Calu3 (cell line): Measurements from ENCODE around the gene TENT5C. TPM values are rescaled to one million over a fixed set of nuclear protein-coding genes. Genes with fewer than 3 reads are reported as not detected.

Experiments used
- BruUV-seq: library from RNA; stranded (reverse); fragments of 400-500 nt; replicated peaks from 2 replicates; lab custom pipeline; 2021; lab: Mats Ljungman, UMichigan
- CTCF ChIA-PET: fragments of 300-600 bp; sonication (Branson Sonifier 250); formaldehyde crosslinking; loops from one replicate; lab custom pipeline; 2022; ENCODE audit warnings: antibody characterized with exemption; lab: Charles Lee
- DNase-seq: peaks from one replicate; pipeline ENCODE4 v3.0.0; 2022
- H3K27ac Mint-ChIP-seq: one replicate; pipeline ENCODE4 v1.8.0; 2022; ENCODE audit warnings: mixed read lengths; ENCODE audit not compliant: unreplicated experiment
- H3K27me3 Mint-ChIP-seq: one replicate; pipeline ENCODE4 v1.8.0; 2022; ENCODE audit warnings: mixed read lengths; ENCODE audit not compliant: unreplicated experiment
- H3K36me3 Mint-ChIP-seq: one replicate; pipeline ENCODE4 v1.8.0; 2022; ENCODE audit warnings: mild to moderate bottlenecking, moderate library complexity, mixed read lengths; ENCODE audit not compliant: insufficient read depth, unreplicated experiment
- H3K4me1 Mint-ChIP-seq: one replicate; pipeline ENCODE4 v1.8.0; 2022; ENCODE audit warnings: mild to moderate bottlenecking, low read depth, mixed read lengths; ENCODE audit not compliant: unreplicated experiment
- H3K4me3 Mint-ChIP-seq: one replicate; pipeline ENCODE4 v1.8.0; 2022; ENCODE audit warnings: mild to moderate bottlenecking, low read depth, moderate library complexity, mixed read lengths; ENCODE audit not compliant: unreplicated experiment
- H3K9me3 Mint-ChIP-seq: one replicate; pipeline ENCODE4 v1.8.0; 2022; ENCODE audit warnings: low read depth, mixed read lengths; ENCODE audit not compliant: unreplicated experiment
- intact Hi-C: fragments of 100-400 bp; cut with micrococcal nuclease; formaldehyde crosslinking; loops from one replicate; pipeline ENCODE4 v1.10.0; 2022; ENCODE audit not compliant: unreplicated experiment
- total RNA-seq: library from RNA; stranded (reverse); gene quantifications from 2 replicates; pipeline ENCODE4 v1.2.3, GENCODE V29; 2022
- TF ChIP-seq, protein P1 (sequence below): fragments of 200-600 bp; IDR thresholded peaks from one replicate; pipeline ENCODE4 v1.8.0; 2022; ENCODE audit warnings: antibody characterized with exemption; ENCODE audit not compliant: unreplicated experiment

The TENT5C gene
- total RNA-seq, 1 experiment from 2014 or later = 0.28 TPM

DNA sequence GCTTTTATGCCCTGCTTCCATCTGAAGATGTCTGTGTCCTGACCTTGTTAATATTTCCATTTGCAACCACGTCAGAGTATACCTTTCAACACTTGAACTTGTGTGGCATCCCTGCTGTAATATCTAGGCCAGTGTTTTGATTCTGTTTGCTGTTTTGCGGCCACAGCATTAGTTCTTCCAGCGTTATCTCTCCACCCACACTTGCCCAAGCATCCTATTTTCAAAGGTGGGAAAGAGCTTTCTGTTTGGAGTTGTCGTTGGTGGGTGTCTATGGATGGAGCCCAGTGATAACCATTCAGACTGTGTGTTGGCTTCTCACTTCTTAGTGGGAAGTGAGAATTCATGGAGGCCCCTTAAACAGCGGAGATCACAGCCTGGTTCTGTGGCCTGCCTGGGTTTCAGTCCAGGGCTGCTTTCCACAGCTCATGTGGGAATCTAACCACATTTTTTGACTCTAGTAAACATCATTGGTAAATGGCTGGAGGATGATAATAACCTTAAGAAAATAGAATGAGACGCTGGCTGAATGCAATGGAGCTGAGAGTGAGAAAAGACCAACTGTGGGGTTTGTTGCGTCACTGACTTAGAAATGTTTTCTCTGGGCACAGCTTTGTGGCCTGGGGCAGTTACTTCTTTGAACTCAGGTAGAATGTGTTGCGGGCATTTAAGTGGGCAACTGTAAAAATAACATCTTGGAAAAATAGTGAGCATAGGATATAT lies 7.6 kb downstream of the TENT5C start:
- Mint-ChIP-seq H3K4me3 (no peak overlapping the region), H3K9me3 (no peaks in the 10 kb centered on the region), H3K36me3 (no peaks in the 10 kb centered on the region), H3K4me1 (no peaks in the 10 kb centered on the region), H3K27me3 (peaks cover 64% of the 10 kb centered on the region), H3K27ac (no peak overlapping the region)
- BruUV-seq = no TSS peak
- TF ChIP-seq, protein P1, sequence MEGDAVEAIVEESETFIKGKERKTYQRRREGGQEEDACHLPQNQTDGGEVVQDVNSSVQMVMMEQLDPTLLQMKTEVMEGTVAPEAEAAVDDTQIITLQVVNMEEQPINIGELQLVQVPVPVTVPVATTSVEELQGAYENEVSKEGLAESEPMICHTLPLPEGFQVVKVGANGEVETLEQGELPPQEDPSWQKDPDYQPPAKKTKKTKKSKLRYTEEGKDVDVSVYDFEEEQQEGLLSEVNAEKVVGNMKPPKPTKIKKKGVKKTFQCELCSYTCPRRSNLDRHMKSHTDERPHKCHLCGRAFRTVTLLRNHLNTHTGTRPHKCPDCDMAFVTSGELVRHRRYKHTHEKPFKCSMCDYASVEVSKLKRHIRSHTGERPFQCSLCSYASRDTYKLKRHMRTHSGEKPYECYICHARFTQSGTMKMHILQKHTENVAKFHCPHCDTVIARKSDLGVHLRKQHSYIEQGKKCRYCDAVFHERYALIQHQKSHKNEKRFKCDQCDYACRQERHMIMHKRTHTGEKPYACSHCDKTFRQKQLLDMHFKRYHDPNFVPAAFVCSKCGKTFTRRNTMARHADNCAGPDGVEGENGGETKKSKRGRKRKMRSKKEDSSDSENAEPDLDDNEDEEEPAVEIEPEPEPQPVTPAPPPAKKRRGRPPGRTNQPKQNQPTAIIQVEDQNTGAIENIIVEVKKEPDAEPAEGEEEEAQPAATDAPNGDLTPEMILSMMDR = no peak
- intact Hi-C loops = no loop called here
- no peak for DNase-seq
- CTCF ChIA-PET = interaction anchor here (0.6 to 0.7 kb wide), 2 partner anchors 11 to 101 kb away, joined by 3 to 5 read pairs; no protein-coding TSS in a partner anchor

DNA sequence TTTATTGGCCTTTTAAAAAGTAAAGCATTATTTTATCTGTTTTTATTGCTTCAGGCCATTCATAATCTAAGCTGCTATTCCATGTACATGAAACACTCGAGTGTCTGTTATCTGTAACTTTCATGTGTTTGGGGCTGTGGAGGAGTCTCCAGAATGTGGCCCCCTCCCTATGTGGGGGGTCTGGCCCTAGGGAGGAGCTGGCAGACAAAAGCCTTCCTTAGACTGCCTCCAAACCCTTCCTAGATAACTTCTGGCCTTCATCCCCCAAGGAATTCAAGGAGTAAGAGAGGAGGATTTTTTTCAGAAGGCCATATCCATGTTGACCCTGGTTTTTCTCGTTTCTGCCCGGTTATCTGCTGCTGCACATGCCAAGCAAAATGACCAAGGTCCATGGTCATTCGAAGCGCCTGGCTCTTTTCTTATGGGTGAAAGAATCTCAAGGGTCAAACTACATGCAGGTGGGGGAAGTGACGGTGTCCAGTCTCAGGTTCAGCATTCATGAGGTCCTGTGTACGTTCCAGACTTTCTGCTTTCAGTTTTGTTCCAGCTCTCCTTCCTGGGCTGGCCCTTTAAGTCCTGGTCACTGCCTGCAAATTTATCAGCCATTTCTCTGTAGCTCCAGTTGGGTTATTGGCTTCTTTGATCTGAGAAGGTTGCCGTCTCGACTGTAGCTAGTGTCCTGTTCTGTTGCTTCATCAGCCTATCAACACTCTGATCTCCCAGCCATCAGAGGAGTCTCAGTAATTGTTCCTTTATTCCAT lies 8.3 kb downstream of the TENT5C start:
- Mint-ChIP-seq H3K36me3 (no peaks in the 10 kb centered on the region), H3K9me3 (no peaks in the 10 kb centered on the region), H3K4me1 (no peaks in the 10 kb centered on the region), H3K27me3 (peaks cover 60% of the 10 kb centered on the region), H3K27ac (no peak overlapping the region), H3K4me3 (no peak overlapping the region)
- TF ChIP-seq, protein P1 = no peak
- DNase-seq = no peak
- intact Hi-C loops = no loop called here
- CTCF ChIA-PET = interaction anchor here (0.7 kb wide), 1 partner anchor 11 kb away, joined by 3 read pairs; no protein-coding TSS in a partner anchor
- BruUV-seq = no TSS peak

DNA sequence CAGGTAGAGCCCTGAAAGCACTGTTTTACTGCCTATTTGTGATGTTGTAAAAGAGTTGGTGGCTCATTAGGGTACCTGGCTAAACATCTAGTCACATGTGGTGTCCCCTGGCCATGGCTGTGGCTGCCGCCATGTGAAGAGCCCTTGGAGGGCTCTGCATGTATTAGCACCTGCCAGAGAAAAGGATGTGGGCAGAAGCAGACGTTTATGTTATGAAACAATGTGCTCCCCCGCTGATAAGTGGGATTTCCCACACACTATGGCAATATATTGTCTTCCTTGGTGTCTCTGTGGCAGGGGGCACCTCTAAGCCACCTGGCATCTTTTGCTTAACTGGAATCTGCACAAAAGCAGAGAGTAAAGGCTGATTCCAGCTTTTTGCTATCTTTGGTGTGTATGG lies 9.6 kb downstream of the TENT5C start:
- DNase-seq = no peak
- Mint-ChIP-seq H3K4me1 (no peaks in the 10 kb centered on the region), H3K4me3 (no peak overlapping the region), H3K36me3 (no peaks in the 10 kb centered on the region), H3K9me3 (no peaks in the 10 kb centered on the region), H3K27me3 (peaks cover 58% of the 10 kb centered on the region), H3K27ac (no peak overlapping the region)
- intact Hi-C loops = no loop called here
- no TSS peak for BruUV-seq
- TF ChIP-seq, protein P1 = no peak
- CTCF ChIA-PET = no interaction called here

DNA sequence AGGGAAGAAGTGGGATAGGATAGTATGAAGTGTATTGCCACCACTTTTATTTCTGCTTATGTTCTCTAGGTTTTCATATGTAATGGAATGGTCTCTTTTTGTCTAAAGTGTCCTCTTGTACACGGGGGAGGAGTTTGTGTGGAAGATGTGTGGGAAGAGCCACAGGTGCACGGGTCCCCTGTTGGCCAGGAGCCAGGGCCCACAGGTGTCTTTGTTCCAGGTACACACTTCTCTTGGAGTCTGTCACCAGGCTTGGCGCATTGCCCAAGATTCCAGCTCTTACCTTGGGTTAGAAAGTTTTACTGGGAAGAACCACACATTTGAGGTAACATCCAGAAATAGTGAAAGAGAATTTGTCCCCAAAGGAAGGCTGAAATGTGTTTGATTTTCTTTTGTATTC lies 10.5 kb downstream of the TENT5C start:
- peaks cover 61% of the 10 kb centered on the region for H3K27me3 Mint-ChIP-seq
- intact Hi-C loops = no loop called here
- DNase-seq = no peak
- H3K4me3 Mint-ChIP-seq = no peak overlapping the region
- CTCF ChIA-PET = no interaction called here
- H3K4me1 Mint-ChIP-seq = no peaks in the 10 kb centered on the region
- H3K9me3 Mint-ChIP-seq = no peaks in the 10 kb centered on the region
- no TSS peak for BruUV-seq
- TF ChIP-seq, protein P1 = no peak
- H3K27ac Mint-ChIP-seq = no peak overlapping the region
- H3K36me3 Mint-ChIP-seq = no peaks in the 10 kb centered on the region
